ENCODE measurements around the gene ESRRA.

GRCh38 chr11:64338716-64339115 lies 33.4 kb downstream of the ESRRA start:
- TF ChIP-seq CTCF (IDR thresholded peaks at IDR 0.05) (no peak), POLR2A (IDR thresholded peaks at IDR 0.05) (no peak)
